Panc1 (cell line): ENCODE measurements around the gene CCNL2. TPM values are rescaled to one million over a fixed set of nuclear protein-coding genes. Genes with fewer than 3 reads are reported as not detected.
"Not testable (repeated sequence)": the region's sequence is repeated elsewhere in the genome, so short reads cannot be mapped to it uniquely, and the experiment has no call there.

Experiments
- ATAC-seq: fragments of 200-7000 bp; cut with Tn5 transposase; 2 replicates; pipeline ENCODE4 v1.9.1; 2020; ENCODE audit warnings: mild to moderate bottlenecking, moderate library complexity
- BruUV-seq: library from RNA; stranded (reverse); fragments of 400-500 nt; replicated peaks from 2 replicates; lab custom pipeline; 2021; lab: Mats Ljungman, UMichigan
- CTCF ChIA-PET: fragments of 300-600 bp; sonication (Branson Sonifier 250); formaldehyde crosslinking; loops from one replicate; lab custom pipeline; 2022; ENCODE audit warnings: antibody characterized with exemption; lab: Charles Lee
- POLR2A ChIA-PET: fragments of 300-600 bp; sonication (Branson Sonifier 250); formaldehyde crosslinking; loops from one replicate; lab custom pipeline; 2022; ENCODE audit warnings: antibody characterized with exemption; lab: Charles Lee
- DNase-seq: peaks from one replicate; pipeline ENCODE4 v3.0.0-alpha.2; 2010; ENCODE audit warnings: low read depth, low spot score
- H3K27ac ChIP-seq: 2 replicates; pipeline ENCODE4 v1.5.1; 2011; ENCODE audit warnings: mild to moderate bottlenecking, low read length, inconsistent platforms
- H3K27me3 ChIP-seq: fragments of 200-500 bp; sonication (Bioruptor generic); 2 replicates; pipeline ENCODE4 v1.6.0; 2014; ENCODE audit warnings: low read length, inconsistent platforms; ENCODE audit not compliant: control insufficient read depth, insufficient read depth
- H3K36me3 ChIP-seq: fragments of 200-500 bp; sonication (Bioruptor generic); 2 replicates; pipeline ENCODE4 v1.5.1; 2014; ENCODE audit warnings: inconsistent platforms, mild to moderate bottlenecking, low read length, moderate library complexity; ENCODE audit not compliant: control insufficient read depth, insufficient read depth
- H3K4me1 ChIP-seq: 2 replicates; pipeline ENCODE4 v1.5.1; 2011; ENCODE audit warnings: inconsistent platforms, mild to moderate bottlenecking, low read length, moderate library complexity; ENCODE audit not compliant: control insufficient read depth, insufficient read depth
- H3K4me3 ChIP-seq, 2 experiments: 2 replicates each; pipeline ENCODE4 v1.5.1; 2011 to 2012; ENCODE audit warnings: low read depth in 2 of 2, low read length in 2 of 2, mild to moderate bottlenecking in 2 of 2, inconsistent platforms in 1 of 2, moderate library complexity in 1 of 2
- H3K9me3 ChIP-seq: fragments of 200-500 bp; sonication (Bioruptor generic); 2 replicates; pipeline ENCODE4 v1.5.1; 2014; ENCODE audit warnings: low read depth, mild to moderate bottlenecking, inconsistent platforms, low read length, moderate library complexity; ENCODE audit not compliant: control insufficient read depth, insufficient read depth
- CTCF ChIP-seq: fragments of 450-650 bp; IDR thresholded peaks from 2 replicates; pipeline ENCODE4 v1.5.1; 2017; ENCODE audit warnings: mild to moderate bottlenecking
- POLR2AphosphoS5 ChIP-seq: IDR thresholded peaks from 2 replicates; pipeline ENCODE4 v1.6.1; 2012; ENCODE audit warnings: mild to moderate bottlenecking, low read depth, low read length, moderate library complexity
- REST ChIP-seq, 2 experiments: IDR thresholded peaks; 2 replicates each; pipeline ENCODE4 v1.6.1; 2011 to 2012; ENCODE audit warnings: low read depth in 2 of 2, control low read depth in 1 of 2, low read length in 1 of 2, mild to moderate bottlenecking in 1 of 2, moderate library complexity in 1 of 2; ENCODE audit not compliant: insufficient read depth in 1 of 2
- SIN3A ChIP-seq: IDR thresholded peaks from 2 replicates; pipeline ENCODE4 v1.6.1; 2012; ENCODE audit warnings: low read depth, mild to moderate bottlenecking, low read length, moderate library complexity, borderline replicate concordance; ENCODE audit not compliant: insufficient read depth
- TCF7L2 ChIP-seq: IDR thresholded peaks from 2 replicates; pipeline ENCODE4 v1.6.1; 2011; ENCODE audit warnings: mild to moderate bottlenecking, low read depth, low read length, inconsistent platforms
- in situ Hi-C: cut with HindIII; loops from 2 replicates; pipeline ENCODE4 v1.10.0; 2016; ENCODE audit warnings: low sequenced_read_pairs, low pct_unique_long_range_greater_than_20kb
- intact Hi-C: fragments of 100-400 bp; cut with micrococcal nuclease; formaldehyde crosslinking; loops from one replicate; pipeline ENCODE4 v1.10.0; 2022; ENCODE audit not compliant: unreplicated experiment
- total RNA-seq: library from RNA; stranded (reverse); gene quantifications from one replicate; pipeline ENCODE4 v1.2.1, GENCODE V29; 2021; ENCODE audit not compliant: unreplicated experiment

The CCNL2 gene
- total RNA-seq, 1 experiment from 2014 or later, result 297 TPM

- no TSS peak for BruUV-seq
Measured at GRCh38 chr1:1418464-1419362, 19.6 kb upstream of the CCNL2 start.

GRCh38 chr1:1417825-1418463, 18.8 kb upstream of the CCNL2 start:
- intact Hi-C loops, result not testable (repeated sequence)

More at GRCh38 chr1:1418464-1419362, 19.6 kb upstream of the CCNL2 start:
- CTCF ChIA-PET, result no interaction called here
- ATAC-seq (peak; percentile 2; the same call in 1 of the 2 replicates), DNase-seq (no peak)
- POLR2A ChIA-PET, result no interaction called here
- no peaks in the 10 kb centered on the region for H3K36me3 ChIP-seq
- intact Hi-C loops, result no loop called here
- H3K27me3 ChIP-seq, result no peaks in the 10 kb centered on the region
- H3K4me3 ChIP-seq, result no peak overlapping the region
- H3K9me3 ChIP-seq, result no peaks in the 10 kb centered on the region
- no peak for TF ChIP-seq REST (IDR thresholded peaks at IDR 0.05; ENCODE audit: insufficient read depth in 1 of 2, low read depth in 2 of 2, low read length in 1 of 2)
- TF ChIP-seq SIN3A, result no peak
- TF ChIP-seq CTCF, result no peak
- TF ChIP-seq POLR2AphosphoS5, result no peak
- no peak for TF ChIP-seq TCF7L2
- H3K27ac ChIP-seq, result peak overlapping the region; percentile 39; the same call in 1 of the 2 replicates
- in situ Hi-C loops, result no loop called here
- peaks cover 22% of the 10 kb centered on the region for H3K4me1 ChIP-seq

GRCh38 chr1:1417396-1417795, 18.3 kb upstream of the CCNL2 start:
- H3K27me3 ChIP-seq, CTCF ChIA-PET, BruUV-seq, in situ Hi-C loops, intact Hi-C loops, DNase-seq, ATAC-seq, H3K4me3 ChIP-seq, H3K36me3 ChIP-seq, H3K9me3 ChIP-seq, POLR2A ChIA-PET: not testable (repeated sequence)
- 0 out of 2 replicates have a peak overlapping the region, but pooled peaks have one; percentile 61 for H3K27ac ChIP-seq
- peaks cover 16% of the 10 kb centered on the region for H3K4me1 ChIP-seq

More at GRCh38 chr1:1417825-1418463, 18.8 kb upstream of the CCNL2 start:
- BruUV-seq, ATAC-seq, in situ Hi-C loops, H3K4me3 ChIP-seq, H3K27me3 ChIP-seq, H3K36me3 ChIP-seq, H3K9me3 ChIP-seq, CTCF ChIA-PET, POLR2A ChIA-PET, DNase-seq: not testable (repeated sequence)
- H3K27ac ChIP-seq, result peak overlapping the region; percentile 61; the same call in 1 of the 2 replicates
- H3K4me1 ChIP-seq, result peaks cover 22% of the 10 kb centered on the region
